T-helper 1 cell treated with Interleukin-12 subunit alpha and Interleukin-12 subunit beta and Interleukin-4 antibody, amounts not matched to agents 30 μg/mL and 1 μg/mL, for 36 hours (primary cell): Measurements from ENCODE around the gene AHR.
"Not testable (repeated sequence)": the region's sequence is repeated elsewhere in the genome, so short reads cannot be mapped to it uniquely, and the experiment has no call there.

Source experiments
- H3K27ac Mint-ChIP-seq: one replicate; pipeline ENCODE4 v1.8.0; 2021; ENCODE audit warnings: mild to moderate bottlenecking, mixed read lengths
- H3K27me3 Mint-ChIP-seq: one replicate; pipeline ENCODE4 v1.8.0; 2021; ENCODE audit warnings: low read depth, mixed read lengths
- H3K36me3 Mint-ChIP-seq: one replicate; pipeline ENCODE4 v1.8.0; 2021; ENCODE audit warnings: low read depth, mixed read lengths
- H3K4me1 Mint-ChIP-seq: one replicate; pipeline ENCODE4 v1.8.0; 2021; ENCODE audit warnings: low read depth, mixed read lengths
- H3K4me3 Mint-ChIP-seq: one replicate; pipeline ENCODE4 v1.8.0; 2021; ENCODE audit warnings: mild to moderate bottlenecking, moderate library complexity, mixed read lengths
- H3K9me3 Mint-ChIP-seq: one replicate; pipeline ENCODE4 v1.8.0; 2021; ENCODE audit warnings: mixed read lengths

AHR gene

GRCh38 chr7:17339952-17340351 is 41.5 kb downstream of the AHR start:
- Mint-ChIP-seq H3K9me3 (peaks cover 4% of the 10 kb centered on the region), H3K4me3 (no peak overlapping the region), H3K27me3 (no peaks in the 10 kb centered on the region), H3K4me1 (peaks cover 6% of the 10 kb centered on the region), H3K36me3 (peaks cover 25% of the 10 kb centered on the region), H3K27ac (no peak overlapping the region)

GRCh38 chr7:17340655-17341054 is 42.2 kb downstream of the AHR start:
- Mint-ChIP-seq H3K4me3 (no peak overlapping the region), H3K4me1 (peaks cover 6% of the 10 kb centered on the region), H3K27ac (no peak overlapping the region), H3K9me3 (peaks cover 4% of the 10 kb centered on the region), H3K36me3 (peaks cover 24% of the 10 kb centered on the region), H3K27me3 (no peaks in the 10 kb centered on the region)

GRCh38 chr7:17342756-17343155 is 44.3 kb downstream of the AHR start:
- Mint-ChIP-seq H3K27me3 (no peaks in the 10 kb centered on the region), H3K27ac (no peak overlapping the region), H3K36me3 (peaks cover 23% of the 10 kb centered on the region), H3K9me3 (no peaks in the 10 kb centered on the region), H3K4me1 (peaks cover 6% of the 10 kb centered on the region), H3K4me3 (no peak overlapping the region)

GRCh38 chr7:17347401-17347800 is 48.9 kb downstream of the AHR start:
- no peak overlapping the region for H3K4me3 Mint-ChIP-seq
- H3K9me3 Mint-ChIP-seq: peaks cover 32% of the 10 kb centered on the region
- no peaks in the 10 kb centered on the region for H3K27me3 Mint-ChIP-seq
- H3K27ac Mint-ChIP-seq: no peak overlapping the region
- peaks cover 32% of the 10 kb centered on the region for H3K36me3 Mint-ChIP-seq
- peaks cover 5% of the 10 kb centered on the region for H3K4me1 Mint-ChIP-seq

GRCh38 chr7:17348932-17349331 is 50.5 kb downstream of the AHR start:
- peaks cover 32% of the 10 kb centered on the region for H3K9me3 Mint-ChIP-seq
- not testable (repeated sequence) for H3K4me1 Mint-ChIP-seq, H3K27ac Mint-ChIP-seq, H3K27me3 Mint-ChIP-seq, H3K4me3 Mint-ChIP-seq
- peaks cover 24% of the 10 kb centered on the region for H3K36me3 Mint-ChIP-seq

- H3K36me3 Mint-ChIP-seq: peaks cover 27% of the 10 kb centered on the region
- H3K9me3 Mint-ChIP-seq: peaks cover 32% of the 10 kb centered on the region
- H3K27ac Mint-ChIP-seq, H3K4me3 Mint-ChIP-seq, H3K27me3 Mint-ChIP-seq, H3K4me1 Mint-ChIP-seq: not testable (repeated sequence)
These were observed 51.9 kb downstream of the AHR start for GRCh38 chr7:17350321-17350720.

- H3K27ac Mint-ChIP-seq, H3K4me1 Mint-ChIP-seq, H3K4me3 Mint-ChIP-seq, H3K27me3 Mint-ChIP-seq: not testable (repeated sequence)
- Mint-ChIP-seq H3K9me3 (peaks cover 28% of the 10 kb centered on the region), H3K36me3 (peaks cover 20% of the 10 kb centered on the region)
These were observed 55.4 kb downstream of the AHR start for GRCh38 chr7:17353650-17354419.

- Mint-ChIP-seq H3K36me3 (peaks cover 19% of the 10 kb centered on the region), H3K4me1 (peaks cover 4% of the 10 kb centered on the region), H3K27ac (no peak overlapping the region), H3K9me3 (peaks cover 26% of the 10 kb centered on the region), H3K27me3 (no peaks in the 10 kb centered on the region), H3K4me3 (no peak overlapping the region)
These were observed 56.0 kb downstream of the AHR start for GRCh38 chr7:17354473-17354872.

GRCh38 chr7:17355050-17355449 is 56.6 kb downstream of the AHR start:
- no peak overlapping the region for H3K4me3 Mint-ChIP-seq
- peaks cover 15% of the 10 kb centered on the region for H3K36me3 Mint-ChIP-seq
- H3K27me3 Mint-ChIP-seq: no peaks in the 10 kb centered on the region
- peaks cover 21% of the 10 kb centered on the region for H3K9me3 Mint-ChIP-seq
- peaks cover 4% of the 10 kb centered on the region for H3K4me1 Mint-ChIP-seq
- no peak overlapping the region for H3K27ac Mint-ChIP-seq

- no peaks in the 10 kb centered on the region for H3K27me3 Mint-ChIP-seq
- peaks cover 7% of the 10 kb centered on the region for H3K36me3 Mint-ChIP-seq
- H3K4me3 Mint-ChIP-seq: no peak overlapping the region
- no peak overlapping the region for H3K27ac Mint-ChIP-seq
- H3K4me1 Mint-ChIP-seq: peaks cover 4% of the 10 kb centered on the region
- H3K9me3 Mint-ChIP-seq: peaks cover 3% of the 10 kb centered on the region
These were observed 59.5 kb downstream of the AHR start for GRCh38 chr7:17357952-17358351.

- H3K27me3 Mint-ChIP-seq: no peaks in the 10 kb centered on the region
- peaks cover 3% of the 10 kb centered on the region for H3K9me3 Mint-ChIP-seq
- no peak overlapping the region for H3K27ac Mint-ChIP-seq
- peaks cover 4% of the 10 kb centered on the region for H3K4me1 Mint-ChIP-seq
- peaks cover 6% of the 10 kb centered on the region for H3K36me3 Mint-ChIP-seq
- H3K4me3 Mint-ChIP-seq: no peak overlapping the region
These were observed 61.2 kb downstream of the AHR start for GRCh38 chr7:17359610-17360009.

- Mint-ChIP-seq H3K27ac (no peak overlapping the region), H3K9me3 (peaks cover 3% of the 10 kb centered on the region), H3K4me1 (no peaks in the 10 kb centered on the region), H3K4me3 (no peak overlapping the region), H3K36me3 (peaks cover 2% of the 10 kb centered on the region), H3K27me3 (no peaks in the 10 kb centered on the region)
These were observed 64.1 kb downstream of the AHR start for GRCh38 chr7:17362439-17363105.

GRCh38 chr7:17364671-17365070 is 66.2 kb downstream of the AHR start:
- Mint-ChIP-seq H3K4me3 (no peak overlapping the region), H3K27ac (no peak overlapping the region), H3K4me1 (no peaks in the 10 kb centered on the region), H3K36me3 (peaks cover 2% of the 10 kb centered on the region), H3K27me3 (no peaks in the 10 kb centered on the region), H3K9me3 (peaks cover 3% of the 10 kb centered on the region)

GRCh38 chr7:17365775-17366174 is 67.3 kb downstream of the AHR start:
- H3K36me3 Mint-ChIP-seq: no peaks in the 10 kb centered on the region
- no peak overlapping the region for H3K4me3 Mint-ChIP-seq
- no peak overlapping the region for H3K27ac Mint-ChIP-seq
- peaks cover 3% of the 10 kb centered on the region for H3K9me3 Mint-ChIP-seq
- no peaks in the 10 kb centered on the region for H3K27me3 Mint-ChIP-seq
- H3K4me1 Mint-ChIP-seq: no peaks in the 10 kb centered on the region

- Mint-ChIP-seq H3K9me3 (no peaks in the 10 kb centered on the region), H3K4me3 (no peak overlapping the region), H3K27ac (no peak overlapping the region), H3K27me3 (no peaks in the 10 kb centered on the region), H3K36me3 (no peaks in the 10 kb centered on the region), H3K4me1 (no peaks in the 10 kb centered on the region)
These were observed 69.0 kb downstream of the AHR start for GRCh38 chr7:17367502-17367901.
